ENCODE measurements around the gene FAM168A.

GRCh38 chr11:73429121-73429750, 168.7 kb downstream of the FAM168A start:
- no peak for TF ChIP-seq CTCF (IDR thresholded peaks at IDR 0.05; ENCODE audit: insufficient read depth, low read length)
- no peak for TF ChIP-seq POLR2AphosphoS5 (IDR thresholded peaks at IDR 0.05; ENCODE audit: low read depth)
- no peak for TF ChIP-seq REST (IDR thresholded peaks at IDR 0.05; ENCODE audit: insufficient replicate concordance, low read depth)
- TF ChIP-seq GABPA (IDR thresholded peaks at IDR 0.05; ENCODE audit: low read depth), result no peak

Data from HL-60 (cell line).